ENCODE results near the gene NID1.

DNA sequence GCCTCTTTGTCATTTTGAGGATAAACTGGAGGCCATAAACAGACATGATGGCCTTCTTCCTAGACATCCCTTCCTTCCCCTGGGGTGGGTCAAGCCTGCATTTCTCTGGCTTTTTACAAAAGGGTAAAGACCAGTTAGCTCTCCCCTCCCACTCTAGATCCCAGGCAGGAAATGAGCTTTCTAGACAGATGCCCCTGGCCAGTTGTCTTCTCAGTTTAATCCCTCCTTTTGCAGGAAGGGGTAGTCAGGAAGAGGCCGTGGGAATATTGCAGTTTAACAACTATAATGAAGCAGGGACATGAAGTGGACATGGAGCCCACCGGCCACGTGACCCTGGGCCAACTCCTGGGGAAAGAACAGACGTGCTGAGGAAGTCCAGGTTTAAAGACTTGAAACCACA is 85.7 kb downstream of the NID1 start:
- TF ChIP-seq POLR2A (IDR thresholded peaks at IDR 0.05) = no peak
- TF ChIP-seq CTCF (IDR thresholded peaks at IDR 0.05) = no peak
